ENCODE measurements around the gene CLDN19.
"Not testable (repeated sequence)": the region's sequence is repeated elsewhere in the genome, so short reads cannot be mapped to it uniquely, and the experiment has no call there.

CLDN19 gene

GRCh38 chr1:42737257-42737656 lies 2.8 kb downstream of the CLDN19 start:
- no peak for DNase-seq

DNA sequence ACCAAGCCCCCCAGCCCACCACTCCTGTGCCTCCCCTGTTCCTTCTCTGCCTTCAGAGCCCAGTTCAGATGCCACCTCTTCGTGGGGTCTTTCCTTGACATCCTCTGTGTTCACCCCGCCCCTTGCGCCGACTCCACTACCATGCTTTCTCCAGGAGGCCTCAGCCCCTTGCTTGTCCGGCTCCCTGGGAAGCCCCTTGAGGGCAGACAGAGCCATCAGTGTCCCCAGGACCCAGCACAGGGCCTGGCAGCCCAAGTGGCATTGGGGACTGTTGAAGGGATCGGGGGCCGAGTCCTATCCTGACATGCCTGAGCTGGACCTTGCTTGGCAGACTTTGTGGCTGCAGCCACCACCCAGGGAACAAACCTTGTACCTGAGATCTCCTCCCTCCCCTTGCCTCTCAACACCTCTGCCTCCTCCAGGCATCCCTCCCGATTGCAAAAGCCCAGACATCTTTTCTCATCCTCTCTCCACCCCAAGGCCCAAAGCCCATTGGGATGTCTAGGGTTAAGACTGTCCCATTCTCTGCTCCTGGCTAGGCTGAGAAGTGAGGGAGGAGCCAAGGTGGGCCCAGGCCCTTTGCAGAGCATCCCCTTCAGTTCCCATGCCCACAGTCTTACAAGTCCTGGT lies 3.4 kb downstream of the CLDN19 start:
- DNase-seq: no peak

- DNase-seq: no peak
These were observed 3.9 kb downstream of the CLDN19 start for GRCh38 chr1:42736152-42736551.

GRCh38 chr1:42735477-42736105 lies 4.4 kb downstream of the CLDN19 start:
- DNase-seq: no peak

GRCh38 chr1:42735056-42735455 lies 5.0 kb downstream of the CLDN19 start:
- DNase-seq: no peak

GRCh38 chr1:42734201-42735035 lies 5.6 kb downstream of the CLDN19 start:
- DNase-seq: no peak

DNA sequence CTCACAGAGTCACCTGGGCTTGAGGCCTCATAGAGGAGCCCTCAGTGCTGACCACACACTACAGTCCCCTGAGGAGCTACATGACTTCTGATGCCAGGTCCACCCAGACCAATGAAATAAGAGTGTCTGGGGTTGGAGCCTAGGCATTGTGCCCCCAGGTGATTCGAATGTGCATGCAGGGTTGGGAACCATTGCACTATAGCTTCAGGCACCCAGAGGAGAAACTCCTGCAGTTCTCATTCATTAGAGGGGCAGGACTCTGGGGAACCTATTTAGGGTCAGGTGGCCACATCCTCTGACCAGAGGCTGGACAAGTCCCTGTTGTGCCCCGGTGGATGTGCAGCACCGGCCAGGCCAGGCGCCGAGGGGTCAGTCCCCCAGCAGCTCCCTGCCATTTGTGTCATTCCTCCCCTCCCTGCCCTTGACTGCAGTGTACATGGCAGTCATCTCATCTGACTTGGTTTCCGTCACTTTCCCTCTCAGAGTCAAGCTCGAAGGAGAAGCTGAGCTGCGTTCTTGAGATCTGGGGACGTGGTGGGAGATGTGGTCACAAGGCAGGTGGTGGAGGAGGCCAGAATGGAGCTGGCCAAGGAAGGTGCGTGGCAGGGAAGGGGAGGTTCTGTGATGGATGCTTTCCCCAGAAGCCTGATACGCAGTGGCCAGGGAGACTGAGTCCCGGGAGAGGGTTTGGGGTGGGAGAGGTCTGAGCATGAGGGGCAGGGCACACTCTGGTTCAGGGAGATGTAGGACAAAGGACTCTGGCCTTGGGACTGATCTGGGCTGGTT lies 6.4 kb downstream of the CLDN19 start:
- no peak for DNase-seq

DNA sequence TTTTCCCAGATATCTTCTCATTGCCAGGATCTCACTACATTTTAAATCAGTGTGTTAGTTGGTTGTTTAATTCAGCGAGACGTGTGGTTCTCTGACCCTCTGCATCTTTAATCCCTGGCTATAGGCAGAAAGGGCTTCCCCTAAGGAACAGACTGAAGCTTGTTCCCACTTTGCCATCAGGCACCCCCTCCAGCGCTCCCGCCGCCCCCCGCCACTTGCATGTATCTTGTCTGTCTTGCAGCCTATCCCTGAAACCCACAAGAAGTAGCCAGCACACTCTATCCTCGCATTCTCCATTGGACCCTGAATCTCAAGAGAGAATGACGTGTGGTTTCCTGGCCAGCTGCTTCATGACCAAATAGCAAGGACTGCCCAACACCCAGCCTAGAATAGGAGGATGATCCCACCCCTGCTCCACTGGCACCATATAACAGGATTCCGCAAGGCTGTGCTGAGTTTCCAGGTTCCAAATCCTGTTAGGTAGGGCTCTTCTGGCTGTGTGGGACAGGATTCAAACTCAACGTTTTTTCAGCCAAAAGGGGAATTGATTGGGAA lies 7.8 kb downstream of the CLDN19 start:
- DNase-seq: no peak

GRCh38 chr1:42731585-42731984 lies 8.5 kb downstream of the CLDN19 start:
- no peak for DNase-seq

DNA sequence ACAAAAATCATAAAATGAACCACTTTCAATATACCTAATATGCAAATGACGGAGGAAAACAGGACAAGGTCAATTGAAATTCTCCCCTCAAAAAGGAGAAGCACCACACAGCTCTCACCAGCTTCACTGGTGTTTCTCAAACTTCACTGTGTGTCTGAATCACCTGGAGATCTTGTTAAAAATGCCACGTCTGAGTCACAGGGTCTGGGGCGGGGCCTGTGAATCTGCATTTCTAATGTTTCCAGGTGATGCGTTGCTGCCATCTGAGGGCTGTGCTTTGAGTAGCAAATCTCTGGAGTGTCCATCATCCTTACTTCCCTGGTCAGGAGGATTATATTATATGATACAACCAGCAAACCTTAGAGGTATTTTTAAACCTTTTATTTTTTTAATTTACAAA lies 9.0 kb downstream of the CLDN19 start:
- no peak for DNase-seq

GRCh38 chr1:42730002-42730401 lies 10.0 kb downstream of the CLDN19 start:
- no peak for DNase-seq

GRCh38 chr1:42725820-42726219 lies 14.2 kb downstream of the CLDN19 start:
- not testable (repeated sequence) for DNase-seq

- DNase-seq: no peak
These were observed 16.5 kb downstream of the CLDN19 start for GRCh38 chr1:42723511-42723910.

DNA sequence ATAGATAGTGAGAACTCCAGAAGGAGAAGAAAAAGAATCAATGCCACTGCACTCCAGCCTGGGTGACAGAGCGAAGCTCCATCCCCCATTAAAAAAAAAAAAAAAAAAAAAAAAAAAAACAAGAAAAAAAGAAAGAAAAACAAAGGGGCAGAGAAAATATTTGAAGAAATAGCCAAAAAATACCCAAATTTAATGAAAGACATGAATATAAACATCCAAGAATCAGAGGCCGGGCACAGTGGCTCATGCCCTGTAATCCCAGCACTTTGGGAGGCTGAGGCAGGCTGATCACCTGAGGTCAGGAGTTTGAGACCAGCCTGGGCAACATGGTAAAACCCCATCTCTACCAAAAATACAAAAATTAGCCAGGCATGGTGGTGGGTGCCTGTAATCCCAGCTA lies 17.6 kb downstream of the CLDN19 start:
- not testable (repeated sequence) for DNase-seq

DNA sequence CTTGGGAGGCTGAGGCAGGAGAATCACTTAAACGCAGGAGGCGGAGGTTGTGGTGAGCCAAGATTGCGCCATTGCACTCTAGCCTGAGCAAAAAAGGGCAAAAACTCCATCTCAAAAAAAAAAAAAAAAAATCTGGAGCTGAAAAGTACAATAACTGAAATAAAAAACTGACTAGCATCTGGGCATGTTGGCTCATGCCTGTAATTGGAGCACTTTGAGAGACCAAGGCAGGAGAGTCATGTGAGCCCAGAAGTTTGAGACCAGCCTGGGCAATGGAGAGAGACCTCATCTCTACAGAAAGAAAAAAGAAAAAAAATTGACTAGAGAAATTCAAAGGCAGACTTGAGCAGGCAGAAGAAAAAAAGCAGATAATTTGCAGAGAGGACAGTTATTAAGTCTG lies 18.1 kb downstream of the CLDN19 start:
- no peak for DNase-seq

DNA sequence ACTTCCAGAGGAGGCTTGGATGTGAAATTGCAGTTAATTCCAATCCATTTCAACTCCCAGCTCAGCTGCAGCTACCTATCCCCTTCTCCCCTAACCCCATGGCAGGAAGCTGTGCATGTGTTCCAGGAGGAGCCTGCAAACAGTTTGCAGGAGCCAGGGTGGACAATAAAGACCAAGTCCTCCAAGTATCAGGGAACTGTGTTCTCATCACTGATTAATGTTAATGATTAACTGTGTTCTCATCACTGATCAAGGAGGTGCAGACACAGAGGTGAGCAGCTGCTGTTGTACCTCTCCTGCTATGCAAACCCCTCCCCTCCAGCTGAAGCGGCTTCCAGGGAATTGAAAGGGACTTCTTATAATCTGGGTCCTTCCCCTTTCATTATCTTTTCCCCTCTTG lies 19.2 kb downstream of the CLDN19 start:
- no peak for DNase-seq

- DNase-seq: not testable (repeated sequence)
These were observed 25.6 kb downstream of the CLDN19 start for GRCh38 chr1:42714441-42714840.

GRCh38 chr1:42713293-42713692 lies 26.7 kb downstream of the CLDN19 start:
- no peak for DNase-seq

DNA sequence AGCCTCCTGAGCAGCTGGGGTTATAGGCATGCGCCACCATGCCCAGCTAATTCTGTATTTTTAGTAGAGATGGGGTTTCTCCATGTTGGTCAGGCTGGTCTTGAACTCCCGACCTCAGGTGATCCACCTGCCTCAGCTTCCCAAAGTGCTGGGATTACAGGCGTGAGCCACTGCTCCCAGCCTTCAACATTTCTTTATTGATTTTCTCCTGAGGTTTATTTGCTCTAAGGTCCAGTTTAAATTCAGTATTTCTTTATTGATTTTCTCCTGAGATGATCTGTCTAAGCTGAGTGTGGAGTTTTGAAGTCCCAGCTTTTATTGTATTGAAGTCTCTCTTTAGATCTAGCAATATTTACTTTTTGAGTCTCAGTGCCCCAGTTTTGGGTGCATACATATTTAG lies 27.2 kb downstream of the CLDN19 start:
- DNase-seq: not testable (repeated sequence)

GRCh38 chr1:42703888-42704464 lies 36.1 kb downstream of the CLDN19 start:
- no peak for DNase-seq

- DNase-seq: no peak
These were observed 40.0 kb downstream of the CLDN19 start for GRCh38 chr1:42700006-42700405.

GRCh38 chr1:42698081-42698813 lies 41.8 kb downstream of the CLDN19 start:
- DNase-seq: no peak
